OCI-LY1 (cell line): ENCODE measurements around the gene NUP62.

Experiments used
- H2AFZ ChIP-seq: fragments of 200-600 bp; sonication (generic), shearing (Covaris generic); 2 replicates; pipeline ENCODE4 v1.6.0; 2014; ENCODE audit warnings: antibody characterized with exemption, mild to moderate bottlenecking, low read length
- H3F3A ChIP-seq: fragments of 200-600 bp; sonication (generic), shearing (Covaris generic); 2 replicates; pipeline ENCODE4 v1.6.0; 2014; ENCODE audit warnings: mild to moderate bottlenecking, antibody characterized with exemption, low read length, moderate library complexity; ENCODE audit not compliant: insufficient read depth
- H3K27ac ChIP-seq: fragments of 200-600 bp; sonication (generic); 2 replicates; pipeline ENCODE4 v1.5.1; 2014; ENCODE audit warnings: low read length, mixed run types, mild to moderate bottlenecking, low read depth; ENCODE audit not compliant: poor library complexity, severe bottlenecking
- H3K27me3 ChIP-seq: fragments of 200-600 bp; sonication (generic); 2 replicates; pipeline ENCODE4 v1.6.0; 2014; ENCODE audit warnings: antibody characterized with exemption, mild to moderate bottlenecking, low read length, moderate library complexity; ENCODE audit not compliant: insufficient read depth
- H3K36me3 ChIP-seq: fragments of 200-600 bp; sonication (generic); 2 replicates; pipeline ENCODE4 v1.6.1; 2014; ENCODE audit warnings: mild to moderate bottlenecking, antibody characterized with exemption, low read length, moderate library complexity, mixed read lengths; ENCODE audit not compliant: insufficient read depth
- H3K4me1 ChIP-seq: fragments of 200-600 bp; sonication (generic); 2 replicates; pipeline ENCODE4 v1.5.1; 2014; ENCODE audit warnings: mild to moderate bottlenecking, low read length, moderate library complexity; ENCODE audit not compliant: insufficient read depth, severe bottlenecking
- H3K4me2 ChIP-seq: fragments of 200-600 bp; sonication (generic), shearing (Covaris generic); 2 replicates; pipeline ENCODE4 v1.6.1; 2014; ENCODE audit warnings: low read length
- H3K4me3 ChIP-seq: fragments of 200-600 bp; sonication (generic); 2 replicates; pipeline ENCODE4 v1.5.1; 2014; ENCODE audit warnings: low read length, low read depth, mild to moderate bottlenecking, mixed read lengths; ENCODE audit not compliant: poor library complexity, severe bottlenecking
- H3K79me2 ChIP-seq: fragments of 200-600 bp; shearing (Covaris generic); 2 replicates; pipeline ENCODE4 v1.6.1; 2016; ENCODE audit warnings: mixed run types, low read length, mixed read lengths; ENCODE audit not compliant: insufficient read depth
- H3K9ac ChIP-seq: fragments of 200-600 bp; sonication (generic), shearing (Covaris generic); 2 replicates; pipeline ENCODE4 v1.6.1; 2014; ENCODE audit warnings: mild to moderate bottlenecking, low read length, mixed read lengths
- H3K9me2 ChIP-seq: fragments of 200-600 bp; sonication (generic), shearing (Covaris generic); 2 replicates; pipeline ENCODE4 v1.6.1; 2014; ENCODE audit warnings: low read depth, mild to moderate bottlenecking, low read length, mixed read lengths
- H3K9me3 ChIP-seq: fragments of 200-600 bp; shearing (Covaris generic); 2 replicates; pipeline ENCODE4 v1.6.1; 2014; ENCODE audit warnings: low read length, mixed read lengths
- H4K20me1 ChIP-seq: fragments of 200-600 bp; sonication (generic), shearing (Covaris generic); 2 replicates; pipeline ENCODE4 v1.6.0; 2016; ENCODE audit warnings: mild to moderate bottlenecking, low read length; ENCODE audit not compliant: insufficient read depth
- CTCF ChIP-seq: fragments of 200-600 bp; sonication (generic), shearing (Covaris generic); IDR thresholded peaks from 2 replicates; pipeline ENCODE4 v1.5.1; 2017; ENCODE audit warnings: mild to moderate bottlenecking, antibody characterized with exemption, low read length, moderate library complexity, mixed read lengths
- EZH2 ChIP-seq: fragments of 200-600 bp; sonication (generic), shearing (Covaris generic); IDR thresholded peaks from 2 replicates; pipeline ENCODE4 v1.8.0; 2017; ENCODE audit warnings: borderline replicate concordance, mixed run types, mild to moderate bottlenecking, antibody characterized with exemption, low read length, moderate library complexity, mixed read lengths

The NUP62 gene

GRCh38 chr19:49938662-49939061 is 9.4 kb upstream of the NUP62 start:
- H3K27me3 ChIP-seq = no peaks in the 10 kb centered on the region; the same call in 1 of the 2 replicates
- H3K4me3 ChIP-seq = no peak overlapping the region
- H3K27ac ChIP-seq = no peak overlapping the region
- no peaks in the 10 kb centered on the region for H3K9me2 ChIP-seq
- H2AFZ ChIP-seq = no peak overlapping the region
- H3K4me2 ChIP-seq = no peak overlapping the region
- H3K36me3 ChIP-seq = peaks cover 3% of the 10 kb centered on the region
- no peak overlapping the region for H3K9ac ChIP-seq
- 0 out of 2 replicates have a peak, but pooled peaks cover 2% of the 10 kb centered on the region for H3F3A ChIP-seq
- no peaks in the 10 kb centered on the region for H3K9me3 ChIP-seq
- no peaks in the 10 kb centered on the region for H3K4me1 ChIP-seq
- no peaks in the 10 kb centered on the region for H4K20me1 ChIP-seq
- no peak for TF ChIP-seq CTCF
- no peak for TF ChIP-seq EZH2
- no peaks in the 10 kb centered on the region for H3K79me2 ChIP-seq

- Histone ChIP-seq H3K4me2 (no peak overlapping the region), H3K27ac (no peak overlapping the region), H3K79me2 (no peaks in the 10 kb centered on the region), H3K4me3 (no peak overlapping the region), H3K9me3 (no peaks in the 10 kb centered on the region), H3K9me2 (no peaks in the 10 kb centered on the region), H3K36me3 (peaks cover 11% of the 10 kb centered on the region), H3K4me1 (no peaks in the 10 kb centered on the region), H4K20me1 (no peaks in the 10 kb centered on the region), H3K9ac (no peak overlapping the region), H3F3A (0 out of 2 replicates have a peak, but pooled peaks cover 2% of the 10 kb centered on the region), H2AFZ (no peak overlapping the region), H3K27me3 (no peaks in the 10 kb centered on the region)
- TF ChIP-seq CTCF = peak; percentile 93
- TF ChIP-seq EZH2 = no peak
Observed at GRCh38 chr19:49937750-49938381, 8.6 kb upstream of the NUP62 start.

- Histone ChIP-seq H3K4me3 (no peak overlapping the region), H3K27me3 (no peaks in the 10 kb centered on the region), H2AFZ (no peak overlapping the region), H3K9ac (no peak overlapping the region), H3F3A (0 out of 2 replicates have a peak, but pooled peaks cover 2% of the 10 kb centered on the region), H3K27ac (no peak overlapping the region), H3K9me2 (no peaks in the 10 kb centered on the region), H3K9me3 (no peaks in the 10 kb centered on the region), H3K79me2 (no peaks in the 10 kb centered on the region), H3K36me3 (peaks cover 23% of the 10 kb centered on the region), H3K4me2 (no peak overlapping the region), H4K20me1 (no peaks in the 10 kb centered on the region), H3K4me1 (peaks cover 2% of the 10 kb centered on the region)
- TF ChIP-seq EZH2 (no peak), CTCF (no peak)
Observed at GRCh38 chr19:49936549-49936948, 7.2 kb upstream of the NUP62 start.
